CD4-positive, alpha-beta T cell treated with Interleukin-10 for 1 hour (primary cell): Measurements from ENCODE around the gene GAB1.

ENCODE experiments used
- DNase-seq: peaks from one replicate; pipeline ENCODE4 v3.0.0-alpha.2; 2020

The GAB1 gene

DNA sequence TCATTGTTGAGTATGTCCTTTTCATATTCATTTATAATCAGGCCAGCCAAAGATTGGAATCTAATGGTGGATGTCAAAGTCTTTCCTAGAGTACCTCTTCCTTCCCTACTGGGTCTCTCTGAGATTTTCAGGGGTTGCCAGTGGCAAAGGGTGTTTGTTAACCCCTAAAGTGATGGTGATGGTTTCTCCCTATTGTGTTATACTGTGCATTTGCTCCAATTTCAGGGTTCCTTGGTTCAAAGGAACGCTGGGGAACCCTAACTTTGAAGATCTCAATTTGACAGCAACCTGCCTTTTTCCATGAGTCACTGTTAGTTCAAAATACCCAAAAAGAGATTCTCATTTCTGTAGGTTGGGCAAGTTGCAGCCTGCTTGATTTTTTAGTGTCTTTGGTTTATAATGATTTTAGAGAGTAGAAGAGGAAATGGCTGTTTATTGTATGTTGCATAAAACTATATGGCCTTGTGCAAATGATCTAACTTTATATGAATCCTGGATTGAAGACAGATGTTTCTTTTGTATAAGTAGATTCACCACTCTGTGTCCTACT, 23.0 kb downstream of the GAB1 start:
- no peak for DNase-seq

DNA sequence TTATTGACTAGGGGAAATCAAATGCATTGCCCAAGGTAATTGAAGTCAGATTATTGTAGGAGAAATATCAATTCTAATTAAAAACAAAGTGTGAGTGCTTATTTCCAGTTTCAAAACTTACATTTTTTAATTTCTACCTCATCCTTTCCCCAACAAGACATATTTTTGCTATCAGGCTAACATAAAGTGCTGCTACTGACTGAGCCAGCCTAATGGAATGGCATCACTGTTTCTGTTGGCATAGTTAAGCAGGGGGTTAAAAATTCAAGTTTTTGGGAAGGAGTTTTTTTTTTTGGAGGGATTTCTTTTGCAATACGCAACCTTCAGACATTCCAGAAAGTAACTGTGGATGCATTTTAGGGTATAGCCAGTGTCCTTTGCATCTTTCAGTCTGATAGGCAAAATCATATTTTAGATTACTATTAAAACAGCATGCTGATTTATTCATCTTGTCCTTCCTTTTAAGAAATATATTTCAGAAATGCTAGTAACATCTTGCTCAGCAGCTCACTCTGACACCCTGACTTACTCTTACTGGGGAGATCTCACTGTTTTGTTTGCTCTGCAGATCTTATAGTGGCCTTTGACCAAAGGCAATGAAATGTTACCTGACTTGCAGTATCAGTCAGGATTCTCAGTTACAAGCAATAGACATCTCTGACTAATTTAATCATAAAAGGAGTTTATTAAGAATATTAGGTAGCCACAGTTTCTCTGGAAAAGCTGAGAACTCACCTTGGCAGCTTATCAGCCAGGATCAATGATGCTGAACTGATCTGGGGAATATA, 24.4 kb downstream of the GAB1 start:
- no peak for DNase-seq

DNA sequence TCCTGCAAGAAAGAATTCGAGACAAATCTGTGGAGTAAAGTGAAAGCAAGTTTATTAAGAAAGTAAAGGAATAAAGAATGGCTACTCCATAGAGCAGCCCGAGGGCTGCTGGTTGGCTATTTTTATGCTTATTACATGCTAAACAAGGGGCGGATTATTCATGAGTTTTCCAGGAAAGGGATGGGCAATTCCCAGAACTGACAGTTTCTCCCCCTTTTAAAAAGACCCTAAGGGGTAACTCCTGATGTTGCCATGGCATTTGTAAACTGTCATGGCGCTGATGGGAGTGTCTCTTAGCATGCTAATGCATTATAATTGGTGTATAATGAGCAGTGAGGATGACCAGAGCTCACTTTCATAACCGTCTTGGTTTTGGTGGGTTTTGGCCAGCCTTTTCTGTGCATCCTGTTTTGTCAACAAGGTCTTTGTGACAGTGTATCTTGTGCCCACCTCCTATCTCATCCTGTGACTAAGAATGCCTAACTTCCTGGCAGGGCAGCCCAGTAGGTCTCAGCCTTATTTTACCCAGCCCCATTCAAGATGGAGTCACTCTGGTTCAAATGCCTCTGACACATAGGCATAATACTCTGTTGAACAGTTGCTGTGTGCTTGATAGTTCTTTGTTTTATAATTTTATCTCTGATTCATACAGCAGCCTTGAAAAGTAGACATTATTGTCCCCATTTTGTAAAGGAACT, 25.8 kb downstream of the GAB1 start:
- DNase-seq, result no peak

DNA sequence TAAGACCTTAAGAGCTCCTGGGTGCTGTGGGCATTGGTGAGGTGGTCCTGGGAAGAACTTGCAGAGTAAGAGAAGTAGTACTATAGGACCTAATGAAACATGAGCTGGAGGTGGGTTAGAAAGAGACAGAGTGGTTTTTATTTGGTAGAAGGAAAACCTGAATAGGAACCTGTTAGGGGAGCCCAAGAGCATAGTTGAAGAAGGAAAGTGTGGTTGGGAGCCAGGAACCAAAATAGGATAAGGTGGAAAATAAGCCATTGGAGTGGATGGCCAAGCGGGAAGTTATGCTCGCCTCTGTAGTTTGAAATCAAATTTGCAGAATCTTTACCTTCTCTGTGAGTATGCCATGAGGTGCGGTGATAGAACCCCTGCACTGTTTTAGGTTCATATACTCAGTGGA, 26.7 kb downstream of the GAB1 start:
- no peak for DNase-seq

DNA sequence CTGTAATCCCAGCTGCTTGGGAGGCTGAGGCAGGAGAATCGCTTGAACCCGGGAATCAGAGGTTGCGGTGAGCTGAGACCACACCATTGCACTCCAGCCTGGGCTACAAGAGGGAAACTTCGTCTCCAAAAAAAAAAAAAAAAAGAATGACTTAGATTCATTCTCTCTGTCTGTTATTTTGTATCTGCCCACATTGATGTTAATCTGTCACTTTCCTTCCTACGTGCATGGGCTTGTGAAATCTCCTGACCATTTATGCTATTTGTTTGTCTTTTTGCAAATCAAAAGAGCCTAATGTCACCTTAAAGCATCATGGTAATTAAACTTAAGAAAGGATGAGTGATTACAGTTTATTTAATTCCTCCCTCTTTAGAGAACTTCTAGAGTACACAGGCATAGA, 27.4 kb downstream of the GAB1 start:
- no peak for DNase-seq

DNA sequence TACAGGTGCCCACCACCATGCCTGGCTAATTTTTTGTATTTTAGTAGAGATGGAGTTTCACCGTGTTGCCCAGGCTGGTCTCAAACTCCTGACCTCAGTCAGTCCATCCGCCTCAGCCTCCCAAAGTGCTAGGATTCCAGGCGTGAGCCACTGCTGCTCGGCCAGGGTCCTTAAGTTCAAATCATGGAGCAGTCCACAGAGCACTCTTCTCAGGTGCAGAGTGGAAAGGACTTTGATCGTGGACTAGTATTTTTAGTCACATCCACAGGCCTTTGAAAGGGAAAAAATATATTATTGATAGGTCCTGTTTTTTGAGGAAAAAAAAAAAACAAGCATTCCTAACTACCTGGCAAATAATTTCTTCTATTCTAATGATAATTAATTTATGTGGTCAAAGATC, 31.2 kb downstream of the GAB1 start:
- no peak for DNase-seq

DNA sequence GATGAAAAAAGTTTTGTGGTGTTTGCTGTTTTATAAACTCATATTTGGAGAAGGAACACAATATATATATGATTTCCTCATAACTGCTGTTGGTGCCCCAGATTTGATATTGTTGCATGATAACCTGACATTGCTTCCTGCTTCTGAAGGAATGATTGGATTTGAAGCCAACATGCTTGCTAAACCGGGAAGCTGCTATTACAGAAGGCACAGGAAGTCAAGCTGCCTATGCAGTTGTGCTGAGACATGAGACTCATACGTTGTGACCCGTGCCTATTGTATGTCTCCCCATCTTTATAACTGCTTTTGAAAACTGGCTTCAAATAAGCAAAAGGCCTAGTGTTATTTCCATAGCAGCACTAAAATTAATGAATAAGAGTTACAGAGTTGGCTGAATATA, 32.9 kb downstream of the GAB1 start:
- no peak for DNase-seq

DNA sequence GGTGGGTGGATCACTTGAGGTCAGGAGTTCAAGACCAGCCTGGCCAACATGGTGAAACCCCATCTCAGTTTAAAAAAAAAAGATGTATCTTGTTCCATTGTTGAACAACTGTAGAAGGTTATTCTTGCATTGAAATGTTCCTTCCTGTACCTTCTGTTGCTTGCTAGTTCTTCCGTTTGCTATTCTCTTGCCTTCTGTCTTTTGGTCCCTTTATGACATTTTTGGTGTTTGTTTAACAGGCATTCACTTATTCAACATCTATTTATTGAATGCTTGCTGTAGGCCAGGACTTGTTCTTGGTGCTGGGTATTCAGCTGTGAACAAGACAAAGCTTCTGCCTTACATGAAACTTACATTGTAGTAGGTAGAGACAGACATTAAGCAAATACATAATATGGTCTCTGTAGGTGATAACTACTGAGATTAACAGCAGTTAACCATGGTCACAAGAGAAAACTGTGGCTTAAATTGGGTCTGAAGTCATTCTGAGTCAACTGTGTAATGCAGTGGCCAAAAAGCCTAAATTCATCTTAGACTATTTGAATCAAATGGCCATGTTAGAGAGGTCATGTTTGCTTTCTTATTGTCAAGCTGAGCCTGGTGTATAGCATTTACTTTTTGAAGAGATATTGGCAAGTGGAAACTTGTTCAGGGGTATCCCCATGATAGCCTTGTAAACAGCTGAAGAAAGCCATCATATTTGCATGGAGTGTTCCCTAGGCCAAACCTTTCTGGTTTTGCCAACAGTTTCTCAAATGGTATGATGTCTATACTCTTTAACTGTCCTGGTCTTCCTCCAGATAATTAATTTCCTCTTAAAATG, 35.6 kb downstream of the GAB1 start:
- DNase-seq, result no peak

DNA sequence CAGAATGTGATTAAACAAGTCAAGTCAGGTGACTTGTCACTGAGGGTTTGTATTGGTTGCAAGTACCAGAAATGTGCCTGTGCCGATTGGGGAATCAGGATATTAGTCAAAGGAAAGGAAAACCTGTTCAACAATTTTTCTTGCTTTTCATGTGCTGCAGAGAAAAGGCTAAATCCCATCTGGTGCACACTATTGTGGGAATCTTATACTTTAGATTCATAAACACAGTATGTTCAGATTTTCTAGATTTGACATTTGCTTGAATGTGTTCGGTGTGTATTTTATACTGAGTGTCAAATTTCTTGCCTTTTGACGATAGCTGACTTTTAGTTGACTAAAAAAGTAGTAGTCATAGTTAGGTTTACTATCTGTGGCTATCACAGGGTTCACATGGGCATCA, 37.6 kb downstream of the GAB1 start:
- no peak for DNase-seq

DNA sequence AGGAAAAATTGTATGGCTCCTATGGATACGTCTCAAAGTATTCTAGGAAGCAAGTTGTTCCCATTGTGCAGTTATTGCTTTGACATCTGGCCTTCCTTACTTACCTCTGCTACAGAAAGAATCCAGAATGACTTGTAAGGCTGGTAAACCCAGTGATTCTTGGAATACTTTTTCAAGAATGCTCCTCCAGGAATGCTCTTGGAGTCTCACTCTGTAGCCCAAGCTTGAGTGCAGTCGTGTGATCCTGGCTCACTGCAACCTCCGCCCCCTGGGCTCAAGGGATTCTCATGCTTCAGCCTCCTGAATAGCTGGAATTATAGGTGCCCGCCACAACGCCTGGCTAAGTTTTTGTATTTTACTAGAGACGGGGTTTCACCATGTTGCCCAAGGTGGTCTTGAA, 38.1 kb downstream of the GAB1 start:
- no peak for DNase-seq

DNA sequence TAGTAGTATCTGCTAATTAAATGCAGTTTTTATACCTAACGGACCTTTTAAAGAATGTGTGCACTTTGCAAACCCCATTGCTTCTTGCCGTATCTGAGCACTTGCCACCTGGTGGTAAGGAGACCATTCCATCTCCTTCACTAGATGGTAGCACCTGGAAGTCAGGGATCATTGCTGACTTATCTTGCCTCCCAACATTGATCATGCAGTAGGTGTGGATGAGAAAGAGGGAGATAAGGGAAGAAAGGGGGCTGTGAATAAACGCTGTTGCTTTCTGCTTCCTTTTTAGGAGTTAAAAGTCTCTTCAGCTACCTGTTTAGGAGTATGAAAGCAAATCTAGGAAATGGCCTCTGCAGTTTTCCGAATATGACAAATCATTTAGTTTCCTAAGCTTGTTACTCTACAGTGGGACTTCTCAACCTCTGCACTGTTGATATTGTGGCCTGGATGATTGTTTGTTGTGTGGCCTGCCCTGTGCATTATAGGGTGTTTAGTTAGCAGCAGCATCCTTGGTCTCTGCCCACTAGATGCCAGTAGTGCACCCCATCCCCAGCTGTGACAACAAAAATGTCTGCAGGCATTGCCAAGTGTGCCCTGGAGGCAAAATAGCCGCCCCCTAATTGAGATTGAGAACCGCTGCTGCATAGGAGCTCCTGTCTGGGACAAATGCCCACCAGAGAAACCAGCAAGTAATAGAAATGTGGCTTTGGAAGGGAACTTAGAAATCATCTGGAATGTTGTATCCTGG, 38.8 kb downstream of the GAB1 start:
- DNase-seq, result no peak

DNA sequence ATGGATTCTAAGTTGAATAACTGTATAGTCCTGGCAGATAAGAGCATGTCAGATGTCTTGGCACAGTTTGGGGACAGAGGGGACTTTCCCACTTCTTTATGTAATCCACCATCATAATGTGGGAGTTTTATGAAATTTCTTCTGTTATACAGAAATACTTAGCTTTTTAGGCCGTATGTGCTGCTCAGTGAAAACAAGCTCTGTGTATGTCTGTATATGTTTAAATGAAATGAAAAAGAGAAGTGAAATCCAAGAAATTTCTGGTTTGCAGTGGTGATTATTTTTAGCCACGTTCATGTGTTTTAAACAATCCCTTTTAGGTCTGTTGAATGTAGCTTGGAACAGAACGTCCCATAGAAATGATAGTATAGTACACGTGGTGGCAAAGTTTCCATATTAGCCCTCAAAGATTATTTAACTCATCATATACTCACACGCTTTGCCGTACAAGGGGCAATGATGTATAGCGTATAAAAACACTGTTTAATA, 41.0 kb downstream of the GAB1 start:
- DNase-seq, result no peak

DNA sequence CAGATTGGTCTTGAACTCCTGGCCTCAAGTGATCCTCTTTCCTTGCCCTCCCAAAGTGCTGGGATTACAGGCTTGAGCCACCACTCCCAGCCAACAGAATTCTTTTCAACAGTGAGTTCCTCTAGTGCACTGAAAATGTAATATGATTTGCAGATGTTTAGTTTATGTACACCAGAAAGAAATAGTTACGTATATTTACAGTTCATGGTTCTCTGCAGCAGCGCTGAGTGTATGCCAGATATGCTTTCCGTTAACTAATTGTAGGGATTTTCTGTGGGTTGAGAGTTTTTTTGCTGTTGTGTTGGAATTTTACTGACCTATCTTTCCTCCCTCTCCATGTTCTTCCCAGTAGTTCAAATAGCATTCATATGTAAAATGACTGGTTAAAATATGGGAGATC, 44.0 kb downstream of the GAB1 start:
- no peak for DNase-seq

DNA sequence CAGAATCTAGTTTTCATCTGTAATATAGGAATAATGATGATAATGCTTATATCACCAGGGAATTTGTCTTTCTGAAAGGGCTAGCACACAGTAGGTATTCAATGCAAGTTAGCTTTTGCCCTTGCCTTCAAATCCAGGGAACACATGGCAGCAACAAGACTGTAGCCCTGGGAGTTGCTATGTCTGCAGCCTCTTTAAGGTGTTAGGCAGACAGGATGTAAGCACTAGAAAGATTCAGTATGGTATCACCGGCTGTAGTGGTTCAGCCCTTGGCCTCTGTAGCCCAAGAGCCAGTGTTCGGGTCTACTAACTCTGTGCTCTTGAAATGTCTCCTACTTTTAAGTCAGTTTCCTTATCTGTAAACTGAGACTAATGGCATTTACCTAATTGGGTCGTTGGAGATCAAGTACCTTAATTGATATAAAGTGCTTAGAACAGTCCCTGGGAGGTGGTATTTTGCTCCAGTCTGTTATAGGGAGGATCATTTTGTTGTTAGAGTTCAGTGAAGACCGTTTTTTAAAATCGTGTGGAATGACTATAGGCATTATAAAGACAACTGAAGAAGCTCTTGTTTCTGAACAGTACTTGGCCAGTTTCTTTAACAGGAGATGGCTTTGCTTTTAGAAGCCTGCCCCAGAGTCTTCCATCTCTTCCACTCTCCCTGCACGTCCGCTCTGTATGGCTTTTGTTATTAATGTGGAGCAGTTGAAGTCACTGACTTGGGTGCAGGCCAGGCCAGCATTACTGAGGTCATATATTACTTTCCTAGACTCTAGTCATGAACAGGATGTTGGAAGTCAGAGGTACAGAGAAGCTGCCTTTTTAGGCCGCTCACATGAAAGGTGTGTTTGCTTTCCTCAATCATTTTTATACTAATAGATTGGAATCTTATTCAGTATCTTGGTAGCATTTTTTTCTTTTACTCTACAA, 44.8 kb downstream of the GAB1 start:
- no peak for DNase-seq

DNA sequence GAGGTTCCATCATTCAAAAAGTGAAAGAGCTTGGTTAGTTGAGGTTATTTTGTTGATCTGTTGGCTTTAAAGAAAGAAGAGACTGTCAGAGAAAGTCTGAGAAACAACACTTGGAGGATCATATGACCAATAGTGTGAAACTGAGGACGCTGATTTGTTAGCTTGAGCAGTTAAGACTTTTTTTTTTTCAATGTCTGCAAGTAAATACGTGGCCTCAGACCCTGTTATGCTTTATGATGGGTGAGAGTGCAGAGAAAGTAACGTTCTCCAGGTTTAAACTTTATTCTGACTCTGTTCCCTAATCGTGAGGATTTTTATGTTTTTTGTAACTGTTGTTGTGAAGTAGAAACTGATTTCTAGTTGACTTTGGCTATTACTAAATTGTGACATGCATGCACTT, 45.9 kb downstream of the GAB1 start:
- no peak for DNase-seq

DNA sequence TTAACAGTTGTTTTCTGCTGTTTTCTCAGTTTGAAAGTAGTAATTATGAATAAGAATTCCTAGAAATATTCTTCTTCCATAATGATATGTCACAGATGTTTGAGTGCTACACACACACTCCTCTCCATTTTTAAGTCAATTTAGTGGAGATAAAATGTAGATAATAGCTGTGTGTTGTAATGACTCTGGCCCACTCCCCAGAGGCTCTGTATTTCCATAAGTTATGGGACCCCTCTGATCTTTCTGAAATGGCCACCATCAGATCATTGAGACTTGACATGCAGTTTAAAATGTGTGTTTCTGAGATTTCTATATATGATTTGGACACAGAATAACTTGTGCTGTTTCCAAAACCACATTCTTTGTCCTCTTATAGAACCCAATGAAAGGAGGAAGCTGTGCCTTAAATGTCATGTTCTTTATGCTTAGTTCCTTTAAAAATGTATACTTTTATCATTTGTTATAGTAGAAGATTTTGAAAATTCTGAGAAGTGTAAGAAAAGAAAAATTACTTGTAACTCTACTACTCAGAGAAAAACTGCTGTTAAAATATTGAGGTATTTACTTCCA, 46.4 kb downstream of the GAB1 start:
- DNase-seq, result no peak

DNA sequence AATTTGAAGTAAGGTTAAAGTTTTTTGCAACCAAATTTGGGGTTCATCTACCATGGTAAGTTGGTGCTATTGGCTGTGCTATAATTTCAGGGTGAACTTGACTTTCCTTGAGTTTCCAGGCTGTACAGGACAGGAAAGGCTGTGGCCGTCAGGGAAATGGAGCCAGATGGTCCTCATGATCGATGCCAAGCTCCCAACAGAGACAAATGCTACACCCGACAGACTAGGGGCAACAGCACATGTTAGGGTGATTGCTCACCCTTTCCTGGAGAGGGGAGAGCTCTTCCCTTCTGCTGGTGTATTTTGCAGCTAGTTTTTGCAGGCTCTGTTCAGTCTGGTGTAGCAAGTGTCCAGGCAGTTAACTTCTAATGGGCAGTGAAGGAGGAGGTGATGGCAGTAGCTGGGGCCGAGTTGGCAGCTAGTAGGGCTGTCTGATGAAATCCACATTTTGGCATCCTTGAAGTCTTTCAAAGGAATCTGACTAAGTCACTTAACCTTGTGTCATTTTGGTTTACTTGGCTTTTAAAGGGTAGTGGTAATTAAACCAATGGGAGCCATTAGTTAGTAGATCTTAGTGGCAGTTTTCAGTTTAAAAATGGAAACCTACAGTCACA, 47.8 kb downstream of the GAB1 start:
- DNase-seq, result no peak

DNA sequence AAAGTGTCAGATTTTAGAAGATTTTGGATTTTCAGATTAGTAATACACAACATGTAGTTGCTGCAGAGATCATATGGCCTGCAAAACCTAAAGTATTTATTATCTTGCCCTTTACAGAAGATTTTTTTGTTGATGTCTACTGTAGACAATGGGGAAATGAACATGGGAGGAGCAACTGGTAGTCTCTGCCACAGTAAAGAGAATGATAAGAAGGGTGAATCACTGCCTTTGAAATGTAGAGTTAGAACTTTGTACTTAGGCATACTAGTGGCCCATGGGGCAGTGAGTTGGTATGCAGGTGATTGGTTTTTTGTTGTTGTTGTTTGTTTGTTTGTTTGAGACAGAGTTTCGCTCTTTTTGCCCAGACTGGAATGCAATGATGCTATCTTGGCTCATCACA, 50.1 kb downstream of the GAB1 start:
- DNase-seq, result no peak

DNA sequence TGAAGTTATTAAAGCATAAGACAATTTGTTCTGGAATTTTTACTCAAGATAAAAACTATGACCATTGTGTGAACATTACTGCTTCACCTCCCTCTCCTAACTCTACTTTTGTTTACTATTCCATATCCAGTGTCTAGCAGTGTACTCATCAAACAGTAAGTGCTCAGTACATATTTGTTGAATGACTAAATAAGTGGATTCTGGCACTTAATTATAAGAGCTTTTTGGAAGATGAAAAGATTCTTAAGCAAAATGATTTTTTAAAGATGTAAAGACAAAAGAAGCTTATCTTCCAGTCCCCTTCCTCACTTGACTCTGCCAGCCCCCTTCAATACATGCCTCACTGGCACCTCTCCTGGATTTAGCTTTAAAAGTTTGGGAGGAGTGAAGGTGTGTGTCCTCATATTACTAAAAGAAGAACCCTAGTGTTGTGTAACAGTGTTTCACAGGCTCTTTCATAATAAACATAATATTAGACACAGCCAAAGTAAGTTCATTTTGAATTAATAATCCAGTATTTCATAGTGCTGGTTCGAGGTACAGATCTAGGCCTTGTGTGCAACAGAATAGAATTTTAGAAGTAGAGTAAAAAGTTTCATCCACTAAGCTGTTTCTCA, 53.0 kb downstream of the GAB1 start:
- DNase-seq, result no peak

DNA sequence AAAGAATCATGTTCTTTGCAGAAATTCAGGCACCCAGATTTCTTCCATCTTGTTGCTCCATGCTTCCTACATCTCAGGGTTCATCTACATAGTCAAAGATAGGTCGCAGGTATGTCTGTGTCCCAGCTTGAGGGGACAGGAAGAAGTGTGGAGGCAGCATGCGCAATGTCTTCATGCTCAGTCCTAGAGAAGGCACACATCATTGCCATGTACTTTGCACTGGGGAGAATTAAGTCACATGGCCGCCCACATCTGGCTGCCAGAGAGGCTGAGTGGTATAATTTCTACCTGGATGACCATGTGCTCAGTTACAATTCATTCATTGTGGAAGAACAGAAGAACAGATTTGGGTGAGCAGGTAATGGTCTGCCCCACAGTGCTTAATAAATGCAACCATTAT, 54.1 kb downstream of the GAB1 start:
- DNase-seq, result no peak
